OCI-LY1 (cell line): ENCODE data around the gene CD96.

ENCODE experiments used
- CTCF ChIP-seq: fragments of 200-600 bp; sonication (generic), shearing (Covaris generic); IDR thresholded peaks from 2 replicates; pipeline ENCODE4 v1.5.1; 2017; ENCODE audit warnings: mild to moderate bottlenecking, antibody characterized with exemption, low read length, moderate library complexity, mixed read lengths
- EZH2 ChIP-seq: fragments of 200-600 bp; sonication (generic), shearing (Covaris generic); IDR thresholded peaks from 2 replicates; pipeline ENCODE4 v1.8.0; 2017; ENCODE audit warnings: borderline replicate concordance, mixed run types, mild to moderate bottlenecking, antibody characterized with exemption, low read length, moderate library complexity, mixed read lengths

- TF ChIP-seq EZH2 (no peak), CTCF (no peak)
Observed at GRCh38 chr3:111695636-111696117, 153.7 kb downstream of the CD96 start.
